Activated T-cell treated with anti-CD3 and anti-CD28 coated beads, Interleukin-2, amount 50 U/mL, for 1 hour (primary cell): ENCODE measurements around the gene SKIDA1.
A peak's percentile ranks its signal among the peaks of the same experiment; 100 is the strongest.

Experiments used
- DNase-seq: peaks from one replicate; pipeline ENCODE4 v3.0.0-alpha.2; 2020

The SKIDA1 gene

GRCh38 chr10:21499701-21500577 lies 25.5 kb downstream of the SKIDA1 start:
- DNase-seq: peak; percentile 36

GRCh38 chr10:21498986-21499385 lies 26.5 kb downstream of the SKIDA1 start:
- DNase-seq: no peak

DNA sequence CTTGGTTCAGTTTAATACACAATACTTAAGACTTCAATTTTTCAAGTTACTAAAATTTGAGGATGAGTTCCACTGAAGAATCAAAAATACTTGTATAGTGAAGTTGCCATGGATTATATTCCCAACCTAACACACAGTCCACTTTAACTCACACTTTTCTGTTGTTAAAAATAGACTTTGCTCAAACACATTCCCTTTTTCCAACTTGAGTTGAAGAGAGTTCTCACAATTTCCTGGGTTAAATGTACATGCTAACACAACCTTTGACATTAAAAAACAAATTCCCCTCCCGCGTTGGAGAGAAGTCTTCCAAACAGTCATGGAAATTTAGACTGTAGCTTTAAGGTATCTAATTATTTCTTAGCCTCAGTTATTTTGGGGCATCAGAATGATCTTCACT lies 27.1 kb downstream of the SKIDA1 start:
- DNase-seq: no peak

DNA sequence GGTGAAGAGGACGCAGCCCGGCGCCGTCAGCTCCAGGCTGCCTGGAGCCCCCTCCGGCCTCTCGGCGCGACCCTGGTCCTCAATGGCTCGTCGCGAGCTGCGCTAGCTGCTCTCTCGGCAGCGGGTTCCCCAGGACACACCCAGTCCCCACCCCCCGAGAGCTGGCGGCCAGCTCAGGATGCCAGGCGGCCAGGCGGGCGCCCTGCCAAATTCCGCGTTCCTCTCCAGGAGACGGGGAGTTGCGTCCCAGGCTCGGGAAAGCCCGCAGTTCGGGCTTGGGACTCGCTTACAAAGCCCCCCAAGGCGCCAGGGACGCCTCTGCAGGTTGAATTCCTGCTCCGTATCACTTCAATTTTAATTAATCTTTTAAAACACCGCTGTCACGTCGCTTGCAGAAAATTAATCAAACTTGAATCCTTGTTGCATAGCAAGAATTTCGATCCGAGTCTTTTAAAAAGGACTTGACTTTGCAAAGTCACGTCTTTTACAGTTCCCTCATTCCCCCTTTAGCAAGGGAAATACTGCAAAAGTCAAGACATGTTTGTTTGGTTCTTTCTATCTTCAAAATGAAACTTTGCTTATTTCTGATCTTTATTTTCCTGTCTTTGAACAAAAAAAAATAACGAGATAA lies 28.2 kb downstream of the SKIDA1 start:
- DNase-seq: peak; percentile 41

- peak; percentile 67 for DNase-seq
These were observed 28.9 kb downstream of the SKIDA1 start for GRCh38 chr10:21496343-21497176.

DNA sequence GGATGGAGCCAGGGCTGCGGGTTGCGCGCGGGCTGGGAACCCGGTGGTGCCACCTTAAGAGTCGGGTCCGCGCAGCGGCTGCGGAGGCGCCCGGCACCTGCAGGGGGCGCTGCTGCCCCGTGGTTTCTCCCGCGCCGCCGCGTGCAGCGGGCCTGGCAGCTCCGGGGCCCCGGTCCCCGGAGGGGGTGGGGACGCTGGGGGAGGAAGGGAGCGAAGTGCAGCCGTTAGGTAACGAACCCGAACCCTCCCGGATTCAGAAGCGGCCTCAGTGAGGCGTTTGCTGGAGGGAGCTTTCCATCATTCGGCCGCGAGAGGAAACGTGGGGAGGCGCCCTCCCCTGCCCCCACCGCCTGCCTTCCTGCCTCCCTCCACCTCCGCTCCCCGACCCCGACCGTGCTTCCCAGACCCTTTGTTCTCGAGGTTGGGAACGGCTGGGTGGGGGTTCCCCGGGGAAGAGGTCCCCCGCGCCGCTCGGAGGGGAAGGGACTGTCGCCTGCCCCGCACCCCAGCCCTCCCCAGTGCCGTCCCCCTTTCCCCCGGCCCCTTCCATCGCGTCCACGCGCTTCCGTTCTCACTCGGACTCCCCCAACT lies 29.6 kb downstream of the SKIDA1 start:
- peak; percentile 95 for DNase-seq

DNA sequence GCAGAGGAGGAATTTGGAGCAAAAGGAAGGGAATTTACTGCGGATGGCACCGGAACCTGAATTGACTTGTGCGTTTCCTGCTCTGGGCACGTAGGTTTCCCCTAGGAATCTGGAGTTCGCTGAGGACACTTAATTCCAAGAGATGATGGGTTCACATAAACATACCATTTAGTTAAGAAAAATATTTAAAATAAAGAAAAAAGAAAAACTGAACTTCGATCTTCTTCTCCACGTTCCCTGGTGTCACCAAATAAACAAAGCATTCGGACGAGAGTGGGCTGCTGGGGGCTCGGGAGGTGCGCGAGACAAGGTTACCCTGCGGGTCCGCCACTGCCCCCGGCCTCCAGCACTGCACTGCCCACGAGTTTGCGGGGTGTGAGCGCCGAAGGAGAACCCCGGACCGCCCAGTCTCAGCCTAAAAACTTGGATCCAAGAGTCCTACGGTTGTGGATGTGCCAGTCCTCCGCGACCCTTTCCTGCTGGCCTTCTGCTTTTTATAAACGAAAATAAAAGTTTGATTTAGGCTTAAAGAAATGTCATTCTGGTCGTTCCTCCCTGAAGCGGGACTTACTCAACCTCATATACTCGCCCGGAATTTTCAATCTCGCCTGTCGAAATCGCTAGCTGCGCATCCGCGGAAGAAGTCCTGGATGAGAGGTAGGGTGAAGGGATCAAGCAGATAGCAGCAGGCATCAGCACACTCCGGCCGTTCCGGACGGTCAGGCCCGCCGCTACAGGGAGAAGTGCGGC lies 30.3 kb downstream of the SKIDA1 start:
- DNase-seq: no peak

GRCh38 chr10:21494191-21495001 lies 31.1 kb downstream of the SKIDA1 start:
- DNase-seq: peak; percentile 45

DNA sequence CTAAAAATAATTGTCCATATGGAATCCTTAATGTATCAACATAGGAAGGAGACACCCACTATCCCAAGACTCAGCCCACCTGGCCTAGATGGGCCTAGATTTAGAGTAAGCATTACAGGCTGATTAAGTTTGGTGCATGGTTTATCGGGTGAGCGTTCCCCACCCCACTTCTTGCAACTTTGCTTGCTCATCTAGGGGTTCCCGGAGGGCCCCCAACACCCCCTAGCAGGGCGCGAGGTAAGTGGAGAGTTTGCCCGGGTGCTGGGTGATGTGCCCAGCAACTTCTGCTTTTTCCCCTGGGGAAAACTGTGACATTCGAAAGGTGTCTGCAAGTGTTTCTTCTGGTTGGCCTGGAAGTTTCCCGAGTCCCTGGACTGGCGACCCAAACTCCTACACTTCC lies 31.7 kb downstream of the SKIDA1 start:
- DNase-seq: no peak

DNA sequence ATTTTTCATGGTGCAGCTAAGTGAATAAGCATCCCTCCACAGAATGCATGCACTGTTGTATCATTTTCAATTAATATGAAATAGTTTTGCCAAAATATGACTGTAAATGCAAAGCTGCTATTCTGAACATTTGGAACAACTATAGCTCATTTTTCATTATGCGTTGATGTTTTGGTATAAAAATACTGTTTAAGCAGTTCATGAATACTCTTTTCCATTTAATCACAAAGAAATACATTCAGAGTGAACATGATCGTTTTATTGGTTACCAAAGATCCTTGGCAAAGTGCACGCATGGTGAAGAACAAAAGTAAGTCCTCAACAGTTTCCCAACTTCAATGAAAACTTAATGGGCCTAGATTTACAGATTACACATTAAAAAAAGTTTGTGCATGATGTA lies 33.1 kb downstream of the SKIDA1 start:
- no peak for DNase-seq

DNA sequence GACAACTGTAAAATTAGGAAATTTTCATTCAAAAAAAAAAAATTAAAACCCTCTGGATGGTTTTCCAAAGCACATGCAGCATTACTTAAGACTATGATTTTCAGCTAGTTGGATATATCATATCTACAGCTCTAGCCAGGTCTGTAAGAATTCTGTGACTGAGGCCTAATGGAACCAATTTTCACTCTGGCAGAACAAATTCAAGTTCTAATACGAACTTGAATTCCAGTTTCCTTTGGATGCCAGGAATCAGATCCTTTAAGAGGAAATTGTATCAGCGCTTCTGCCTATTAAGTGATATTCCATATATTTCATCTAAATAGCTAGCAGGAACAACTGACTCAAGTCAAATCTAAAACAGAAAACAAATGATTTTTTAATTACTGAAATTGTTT lies 34.8 kb downstream of the SKIDA1 start:
- no peak for DNase-seq

DNA sequence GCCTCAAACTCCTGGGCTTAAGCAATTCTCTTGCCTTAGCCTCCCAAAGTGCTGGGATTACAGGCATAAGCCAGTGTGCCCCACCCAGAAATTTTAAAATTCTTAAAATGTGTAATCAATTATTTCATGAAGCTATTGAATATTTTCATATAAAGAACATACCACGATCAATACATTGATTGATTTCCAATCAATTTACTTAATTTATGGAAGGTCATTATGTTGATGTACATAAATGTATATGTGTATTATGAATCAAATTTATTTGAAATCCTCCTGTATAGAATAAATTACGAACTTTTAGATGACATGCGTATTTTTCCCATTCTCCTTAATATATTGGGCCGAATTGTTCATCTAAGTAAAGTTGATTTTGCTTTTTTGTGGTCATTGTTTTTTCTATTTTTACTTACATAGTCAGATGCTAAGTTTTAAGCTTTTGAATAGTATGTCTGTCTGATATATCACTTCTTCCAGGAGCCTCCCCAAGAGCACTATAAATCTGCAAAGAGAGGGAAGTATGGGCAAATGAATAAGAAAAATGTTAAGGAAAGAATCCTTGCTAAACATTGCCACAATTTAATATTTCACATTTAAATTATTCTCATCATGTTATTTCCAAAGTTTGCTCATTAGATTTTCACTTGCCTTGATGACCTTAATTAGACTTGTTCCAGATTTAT lies 35.3 kb downstream of the SKIDA1 start:
- DNase-seq: no peak

- DNase-seq: no peak
These were observed 36.5 kb downstream of the SKIDA1 start for GRCh38 chr10:21488957-21489446.

DNA sequence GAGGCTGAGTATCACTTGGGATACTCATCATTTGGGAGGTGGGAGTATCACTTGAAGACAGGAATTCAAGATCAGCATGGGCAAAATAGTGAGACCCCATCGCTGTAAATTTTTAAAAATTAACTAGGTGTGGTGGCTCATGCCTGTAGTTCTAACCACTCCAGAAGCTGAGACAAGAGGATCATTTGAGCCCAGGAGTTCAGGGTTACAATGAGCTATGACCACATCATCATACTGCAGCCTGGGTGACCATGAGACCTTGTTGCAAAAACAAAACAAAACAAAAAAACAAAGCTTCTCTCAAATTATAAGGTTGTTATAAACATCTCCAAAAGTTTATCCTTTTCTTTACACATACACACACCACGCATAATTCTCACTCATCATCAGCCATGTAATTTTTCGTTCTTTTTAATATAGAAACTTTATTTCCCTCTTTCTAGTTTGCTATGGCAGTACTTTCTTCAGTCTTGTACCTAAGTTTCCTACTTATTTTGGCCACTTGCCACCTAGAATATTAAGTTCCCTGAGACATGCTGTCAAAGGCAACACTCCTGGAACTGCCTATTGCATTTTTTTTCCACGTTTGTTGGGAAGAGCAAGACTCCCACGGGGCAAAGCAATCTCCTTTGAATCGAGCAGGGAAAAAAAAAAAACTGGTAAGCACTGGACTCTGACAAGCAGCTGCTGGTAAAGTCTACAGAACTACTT lies 37.1 kb downstream of the SKIDA1 start:
- DNase-seq: no peak

- no peak for DNase-seq
These were observed 37.9 kb downstream of the SKIDA1 start for GRCh38 chr10:21487416-21488180.

- DNase-seq: no peak
These were observed 42.7 kb downstream of the SKIDA1 start for GRCh38 chr10:21482821-21483220.

DNA sequence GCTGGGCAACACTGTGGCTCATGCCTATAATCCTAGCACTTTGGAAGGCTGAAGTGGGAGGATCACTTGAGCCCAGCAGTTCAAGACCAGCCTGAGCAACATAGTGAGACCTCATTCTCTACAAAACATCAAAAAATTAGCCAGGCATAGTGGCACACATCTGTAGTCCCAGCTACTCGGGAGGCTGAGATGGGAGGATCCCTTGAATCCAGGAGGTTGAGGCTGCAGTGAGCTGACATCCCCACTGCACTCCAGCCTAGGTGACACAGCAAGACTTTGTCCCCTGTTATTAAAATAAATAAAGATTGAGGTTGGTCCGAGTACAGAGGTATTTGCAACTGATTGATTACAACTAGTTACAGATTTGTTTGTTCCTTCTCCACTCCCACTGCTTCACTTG lies 44.1 kb downstream of the SKIDA1 start:
- no peak for DNase-seq

DNA sequence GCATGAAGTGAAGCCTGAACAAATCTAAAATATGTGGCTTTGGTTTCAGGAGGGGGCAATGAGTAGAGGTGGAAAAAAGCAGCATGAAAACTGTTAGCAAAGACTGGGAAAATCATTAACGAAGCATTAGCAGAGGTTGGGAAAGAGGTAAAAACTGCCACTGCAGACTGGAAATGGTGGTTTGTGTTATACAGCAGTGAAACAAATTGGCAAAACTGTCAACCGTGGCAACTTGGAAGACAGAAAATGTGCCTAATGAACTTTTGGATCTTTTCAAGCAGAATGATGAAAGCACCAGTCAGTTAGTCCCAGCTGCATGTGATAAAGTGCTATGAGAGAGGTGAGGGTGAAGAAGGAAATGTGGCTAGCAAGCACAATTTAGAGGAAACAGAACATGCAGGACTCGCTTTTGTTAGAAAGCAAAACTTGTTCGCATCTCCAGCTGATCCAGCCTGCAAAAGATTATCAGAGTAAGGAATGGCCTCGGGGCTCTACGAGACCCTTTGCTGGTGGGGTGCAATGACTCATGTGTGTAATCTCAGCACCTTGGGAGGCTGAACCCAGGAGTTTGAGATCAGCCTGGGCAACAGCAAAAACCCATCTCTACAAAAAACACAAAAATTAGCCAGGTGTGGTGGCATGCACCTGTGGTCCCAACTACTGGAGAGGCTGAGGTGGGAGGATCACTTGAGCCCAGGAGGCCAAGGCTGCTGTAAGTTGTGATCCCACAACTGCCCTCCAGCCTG lies 45.7 kb downstream of the SKIDA1 start:
- DNase-seq: no peak
